Occipital lobe (tissue), 2 donors: ENCODE data around the gene CFAP119. TPM values are rescaled to one million over a fixed set of nuclear protein-coding genes. Genes with fewer than 3 reads are reported as not detected.
"Not testable (repeated sequence)": the region's sequence is repeated elsewhere in the genome, so short reads cannot be mapped to it uniquely, and the experiment has no call there.

Experiments
- DNase-seq: peaks from one replicate; lab custom pipeline; 2025; lab: John Stamatoyannopoulos, UW
- total RNA-seq: library from RNA; depleted of rRNA; stranded (reverse); fragments of >200 nt; gene quantifications from one replicate; pipeline ENCODE4 v1.2.3, GENCODE V29; 2014

The CFAP119 gene
- total RNA-seq = 1.6 TPM

DNA sequence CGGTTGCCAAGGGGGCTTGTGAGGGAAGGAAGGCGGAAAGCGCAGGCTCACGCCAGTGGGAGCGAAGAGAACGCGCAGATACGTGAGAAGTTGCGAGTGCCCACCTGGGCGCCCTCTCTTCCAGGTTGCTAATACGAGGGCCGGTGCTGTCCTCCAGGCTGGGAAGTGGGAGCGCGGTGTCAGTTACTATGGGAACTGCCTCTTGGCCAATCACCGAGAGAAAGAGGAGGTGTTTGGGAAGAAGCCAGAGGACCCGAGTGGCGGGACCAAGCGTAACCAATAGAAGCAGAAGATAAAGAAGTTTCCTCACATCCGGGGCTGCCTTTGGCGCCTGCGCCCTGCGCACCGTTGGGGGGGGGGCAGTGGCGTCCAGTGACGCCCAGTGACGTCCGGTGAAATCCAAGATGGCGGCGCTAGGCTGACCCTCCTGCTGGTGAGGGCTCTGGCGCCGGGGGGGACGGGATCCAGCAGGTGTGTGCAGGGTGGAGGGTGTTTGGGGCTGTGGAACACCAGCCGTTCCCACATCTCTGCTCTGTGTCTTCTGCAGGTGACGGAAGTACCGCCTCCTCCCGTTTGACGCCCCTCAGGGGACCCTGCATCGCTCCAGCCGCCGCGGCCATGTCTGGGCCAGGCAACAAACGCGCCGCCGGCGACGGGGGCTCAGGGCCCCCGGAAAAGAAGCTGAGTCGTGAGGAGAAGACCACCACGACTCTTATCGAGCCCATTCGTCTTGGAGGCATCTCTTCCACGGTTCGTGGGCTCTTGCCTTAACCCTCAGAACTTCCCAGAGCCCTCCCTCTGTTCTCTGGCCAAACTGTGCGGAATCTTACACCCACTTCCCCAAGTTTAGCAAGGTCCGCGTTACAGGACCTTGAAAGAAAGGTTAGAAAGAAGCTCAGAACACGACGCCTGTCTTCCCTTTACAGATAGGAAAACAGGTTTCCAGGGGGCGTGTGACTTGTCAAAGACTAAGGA lies at the start of gene CFAP119, which contains the start of gene RNF40:
CFAP119 (minus strand) TSS at position 135 of the 975 bp plus-strand sequence. CDS start 314 bp downstream, outside the sequence.
RNF40 (plus strand) TSS at position 395 of the 975 bp plus-strand sequence; CDS start at position 619, 224 bp downstream.
- peak; percentile 95 for DNase-seq

- DNase-seq = not testable (repeated sequence)
Observed at GRCh38 chr16:30809675-30810074, 47.8 kb upstream of the CFAP119 start.

- DNase-seq = not testable (repeated sequence)
Observed at GRCh38 chr16:30808890-30809426, 47.1 kb upstream of the CFAP119 start.

GRCh38 chr16:30808146-30808545 lies 46.3 kb upstream of the CFAP119 start:
- DNase-seq = no peak

GRCh38 chr16:30805370-30806169 lies 43.7 kb upstream of the CFAP119 start:
- DNase-seq = peak; percentile 84

DNA sequence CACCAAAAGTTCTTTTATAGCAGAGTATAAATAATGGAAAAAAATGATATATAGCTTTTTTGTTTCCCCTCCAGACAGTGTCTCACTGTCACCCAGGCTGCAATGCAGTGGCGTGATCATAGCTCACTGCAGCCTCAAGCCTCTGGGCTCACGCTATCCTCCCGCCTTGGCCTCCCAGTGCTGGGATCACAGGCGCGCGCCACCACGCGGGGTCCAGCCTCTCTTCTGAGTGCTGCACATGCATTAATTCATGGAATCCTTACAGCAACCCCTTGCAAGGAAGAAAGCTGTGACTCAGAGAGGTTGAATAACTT lies 43.2 kb upstream of the CFAP119 start:
- DNase-seq = no peak

DNA sequence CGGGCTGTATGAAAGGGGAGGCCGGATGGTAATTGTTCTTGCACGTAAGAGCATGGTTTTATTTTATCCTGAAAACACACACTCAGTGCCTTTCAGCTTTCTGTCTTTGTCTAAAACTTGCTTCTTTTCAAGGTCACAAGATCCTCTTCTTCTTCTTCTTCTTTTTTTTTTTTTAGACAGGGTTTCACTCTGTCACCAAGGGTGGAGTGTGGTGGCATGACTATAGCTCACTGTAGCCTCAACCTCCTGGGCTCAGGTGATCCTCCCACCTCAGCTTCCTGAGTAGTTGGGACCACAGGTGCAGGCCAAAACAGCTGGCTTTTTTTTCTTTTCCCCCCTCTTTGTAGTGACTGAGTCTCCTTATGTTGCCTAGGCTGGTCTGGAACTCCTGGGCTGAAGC lies 41.1 kb upstream of the CFAP119 start:
- no peak for DNase-seq

- no peak for DNase-seq
Observed at GRCh38 chr16:30797670-30798309, 35.9 kb upstream of the CFAP119 start.

GRCh38 chr16:30794634-30795033 lies 32.8 kb upstream of the CFAP119 start:
- no peak for DNase-seq

DNA sequence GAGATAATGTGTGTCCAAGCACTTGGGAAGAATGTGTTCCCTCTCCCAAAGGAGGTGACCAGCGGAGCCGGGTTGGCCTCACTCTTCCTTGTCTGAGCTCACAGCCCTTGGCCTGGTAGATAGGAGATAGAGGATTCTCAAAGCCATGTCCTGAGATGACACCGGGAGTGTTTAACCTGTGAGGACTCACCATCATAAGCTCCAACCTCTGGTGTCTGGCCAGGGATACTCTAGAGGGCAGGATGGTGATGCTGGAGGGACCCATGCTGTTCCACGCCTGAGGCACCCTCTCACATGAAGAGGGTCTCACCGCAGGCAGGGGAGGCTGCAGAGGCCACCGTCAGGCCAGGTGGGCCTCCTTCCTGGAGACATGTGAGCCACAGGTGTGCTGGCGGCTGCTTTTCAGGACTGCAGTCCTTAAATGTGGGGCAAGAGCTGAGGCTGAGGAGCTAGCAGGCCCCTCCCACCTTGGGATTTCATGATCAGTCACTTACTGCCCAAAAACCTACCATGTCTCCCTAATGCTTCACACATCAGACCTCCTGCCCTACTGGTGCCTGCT lies 31.7 kb upstream of the CFAP119 start:
- no peak for DNase-seq

- no peak for DNase-seq
Observed at GRCh38 chr16:30787613-30788378, 25.9 kb upstream of the CFAP119 start.

- peak; percentile 50 for DNase-seq
Observed at GRCh38 chr16:30786936-30787612, 25.2 kb upstream of the CFAP119 start, which contains the start of gene ZNF629. ZNF629 (minus strand) TSS chr16:30787205; CDS start chr16:30784482, 2,723 bp downstream.

DNA sequence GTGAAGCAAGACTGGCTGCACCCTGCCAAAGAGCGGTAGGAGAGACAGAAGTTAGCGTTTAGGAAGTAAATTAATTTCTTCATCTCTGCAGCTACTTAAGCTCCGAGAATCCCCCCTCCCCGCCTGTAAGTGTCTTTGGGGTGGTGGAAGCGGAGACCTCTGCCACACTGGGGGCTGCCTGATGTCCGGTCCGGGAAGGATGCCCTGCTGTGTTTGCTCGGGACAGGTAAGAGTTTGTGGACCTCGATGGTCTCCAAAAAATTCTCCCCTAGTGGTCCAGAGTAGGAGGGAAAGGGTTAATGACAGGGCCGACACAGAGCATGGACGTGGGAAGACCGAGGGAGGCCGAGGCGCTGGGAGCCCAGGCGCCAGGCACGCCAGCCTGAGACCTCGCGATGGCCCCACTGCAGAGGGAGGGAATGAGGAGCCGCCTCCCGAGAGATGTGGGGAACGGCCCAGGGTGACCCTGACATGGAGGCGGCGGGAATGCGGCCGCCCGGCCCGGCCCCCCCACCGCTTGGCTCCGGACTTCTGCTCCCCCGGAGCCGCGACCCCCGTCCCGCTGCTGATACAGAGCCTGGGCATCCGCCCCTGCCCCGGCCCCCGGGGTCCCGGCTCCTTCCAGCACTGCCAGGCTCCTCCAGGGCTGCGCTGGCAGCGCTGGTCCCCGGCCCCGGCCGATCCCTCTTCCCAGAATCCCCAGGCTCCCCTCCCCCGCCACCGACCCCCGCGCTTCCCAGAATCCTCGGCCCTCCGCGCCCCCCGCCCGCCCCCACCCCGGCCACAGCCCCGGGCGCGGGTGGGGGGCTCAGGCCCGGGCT lies 24.5 kb upstream of the CFAP119 start:
- DNase-seq = peak; percentile 51

DNA sequence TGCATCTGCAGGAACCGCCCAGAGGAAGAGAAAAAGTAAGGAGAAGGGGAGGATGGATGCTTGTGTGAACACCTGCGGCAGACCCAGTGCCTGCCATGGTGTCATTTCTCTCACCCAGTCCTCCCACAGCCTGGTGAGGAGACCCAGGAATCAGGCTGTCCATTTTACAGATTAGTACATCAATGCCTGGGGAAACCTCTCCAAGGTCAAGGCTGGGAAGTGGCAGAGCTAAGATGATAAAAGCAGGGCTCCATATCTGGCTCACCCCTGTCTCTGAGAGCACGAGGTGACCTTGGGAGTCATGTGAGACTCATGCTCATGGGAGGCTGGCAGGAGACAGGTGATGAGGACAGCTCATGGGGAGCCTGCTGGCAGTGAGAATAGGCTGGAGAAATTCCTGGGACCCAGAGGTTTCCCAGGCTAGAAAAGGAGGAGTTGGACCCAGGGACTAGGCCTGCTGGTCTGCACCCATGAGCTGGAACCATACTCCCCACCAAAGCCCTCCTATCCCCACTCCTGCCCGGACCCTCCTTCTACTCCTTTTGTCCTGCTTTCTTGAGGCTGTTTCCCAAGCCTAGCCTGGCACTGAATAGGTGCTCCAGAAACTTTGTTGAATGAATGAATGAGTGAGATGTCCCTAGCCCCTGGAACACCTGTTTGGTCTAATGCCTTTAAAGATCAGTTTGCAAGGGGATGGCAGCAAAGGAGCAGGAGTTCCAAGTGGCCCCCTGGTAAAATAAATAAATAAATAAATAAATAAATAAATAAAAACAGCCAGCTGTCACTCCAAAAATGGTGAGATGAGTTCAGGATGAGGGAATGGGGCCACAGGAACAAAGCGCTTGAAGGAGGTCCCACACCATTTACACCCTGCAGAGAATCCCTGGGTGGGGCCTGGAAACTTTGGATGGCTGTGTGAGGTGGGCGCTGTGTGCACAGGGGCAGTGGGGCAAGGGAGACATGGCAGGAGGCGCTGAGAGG lies 23.6 kb upstream of the CFAP119 start:
- DNase-seq = no peak

GRCh38 chr16:30784215-30784614 lies 22.4 kb upstream of the CFAP119 start:
- DNase-seq = no peak

DNA sequence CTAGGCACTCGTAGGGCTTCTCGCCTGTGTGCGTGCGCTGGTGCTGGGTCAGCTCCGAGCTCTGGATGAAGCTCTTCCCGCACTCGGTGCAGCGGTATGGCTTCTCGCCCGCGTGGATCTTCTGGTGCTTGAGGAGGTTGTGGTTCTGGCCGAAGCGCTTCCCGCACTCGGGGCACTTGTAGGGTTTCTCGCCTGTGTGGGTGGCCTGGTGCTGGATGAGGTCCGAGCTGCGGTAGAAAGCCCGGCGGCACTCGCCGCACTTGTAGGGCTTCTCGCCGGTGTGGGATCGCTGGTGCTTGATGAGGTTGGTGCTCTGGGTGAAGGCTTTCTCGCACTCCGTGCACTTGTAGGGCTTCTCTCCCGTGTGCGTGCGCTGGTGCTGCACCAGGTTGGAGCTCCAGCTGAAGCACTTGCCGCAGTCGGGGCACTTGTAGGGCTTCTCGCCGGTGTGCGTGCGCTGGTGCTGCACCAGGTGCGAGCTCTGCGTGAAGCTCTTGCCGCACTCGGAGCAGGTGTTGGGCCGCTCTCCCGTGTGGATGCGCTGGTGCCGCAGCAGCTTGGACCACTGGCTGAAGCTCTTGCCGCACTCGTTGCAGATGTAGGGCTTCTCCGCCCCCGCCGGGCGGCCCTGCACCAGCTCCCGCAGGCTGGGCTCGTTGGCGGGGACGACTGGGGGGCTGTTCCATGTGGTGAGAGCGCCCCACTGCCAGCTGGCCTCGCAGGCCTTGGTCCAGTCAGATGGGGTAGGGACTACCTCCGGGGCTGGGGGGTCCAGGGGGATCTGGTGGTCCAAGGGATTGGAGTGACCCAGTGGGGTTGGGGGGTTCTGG lies 21.6 kb upstream of the CFAP119 start:
- DNase-seq = no peak
